ENCODE data around the gene FAM43A.

The FAM43A gene

DNA sequence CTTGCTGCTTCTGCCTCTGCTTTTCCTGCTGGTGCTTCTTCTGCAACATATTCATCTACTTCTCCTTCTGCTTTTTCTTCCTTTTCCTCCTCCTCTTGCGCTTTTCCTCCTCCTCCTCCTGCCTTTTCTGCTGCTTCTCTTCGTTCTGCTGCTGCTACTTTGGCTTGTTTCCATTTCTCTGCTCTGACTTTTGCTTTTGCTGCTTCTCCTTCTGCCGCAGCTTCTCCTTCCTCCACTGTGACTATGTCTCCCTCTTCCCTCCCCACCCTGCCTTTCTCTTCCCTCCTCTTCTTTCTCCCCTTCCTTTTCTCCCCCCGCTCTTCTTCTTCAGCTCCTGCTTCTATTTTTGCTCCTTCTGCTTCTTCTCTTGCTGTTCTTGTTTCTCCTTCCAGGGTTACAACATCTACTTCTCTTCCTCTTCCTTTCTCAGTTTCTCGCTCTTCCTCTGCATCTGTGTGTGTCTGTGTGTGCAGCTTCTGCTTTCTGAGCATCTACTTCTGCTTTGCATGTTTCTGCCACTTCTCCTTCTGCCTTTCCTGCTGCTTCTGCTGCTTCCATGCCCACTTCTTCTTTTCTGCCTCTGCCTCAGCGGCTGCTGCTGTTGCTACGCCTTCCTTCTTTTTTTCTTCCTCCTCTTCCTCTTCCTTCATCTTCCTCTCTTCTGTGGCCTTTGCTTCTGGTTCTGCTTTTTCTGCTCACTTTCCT, 51.4 kb downstream of the FAM43A start:
- Mint-ChIP-seq H3K9me3 (ENCODE audit: low read depth) (peaks cover 3% of the 10 kb centered on the region), H3K27me3 (peaks cover 17% of the 10 kb centered on the region), H3K4me1 (ENCODE audit: low read depth) (no peaks in the 10 kb centered on the region), H3K27ac (no peak overlapping the region), H3K4me3 (no peak overlapping the region), H3K36me3 (peaks cover 2% of the 10 kb centered on the region)
